NOMO-1 treated with dmso at 0.1 percent for 144 hours (cell line): ENCODE data around the gene LARGE1.

ENCODE experiments used
- DNase-seq: peaks from one replicate; lab custom pipeline; 2025; ENCODE audit not compliant: unreplicated experiment; lab: John Stamatoyannopoulos, UW

LARGE1 gene

DNA sequence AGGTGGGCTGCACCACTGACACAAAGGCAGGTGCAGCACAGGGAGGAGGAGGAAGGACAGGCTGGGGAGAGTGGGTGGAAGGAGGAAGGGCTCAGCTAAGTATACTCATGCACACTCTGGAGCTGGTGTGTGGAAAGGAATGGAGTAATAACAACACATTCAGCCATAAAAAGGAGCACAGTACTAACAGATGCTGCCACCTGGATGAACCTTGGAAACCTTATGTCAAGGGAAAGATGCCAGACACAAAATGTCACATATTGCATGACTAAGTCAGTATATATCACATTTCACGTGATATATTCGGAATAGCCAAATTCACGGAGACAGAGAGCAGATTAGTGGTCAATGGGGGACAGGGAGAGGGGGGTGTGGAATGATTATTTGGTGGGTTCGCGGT, 472.5 kb downstream of the LARGE1 start:
- DNase-seq, result no peak

DNA sequence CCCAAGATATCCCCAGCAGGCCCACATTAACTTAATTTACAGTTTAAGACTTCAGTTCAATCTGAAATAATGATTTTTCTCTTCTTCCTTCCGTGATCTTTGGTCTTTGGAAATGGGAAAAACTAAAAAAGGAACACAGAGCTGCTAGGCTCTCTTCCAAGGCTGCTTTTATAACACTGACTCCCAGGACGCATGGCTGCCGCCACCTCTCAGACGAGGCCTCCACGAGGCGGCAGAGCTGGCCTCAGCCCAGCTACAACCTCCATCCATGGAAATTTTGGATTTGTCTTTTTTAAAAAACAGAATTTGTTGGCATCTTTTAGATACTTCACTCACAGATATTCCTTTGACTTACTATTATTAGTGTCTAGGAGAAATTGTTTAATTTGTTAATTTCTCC, 476.6 kb downstream of the LARGE1 start:
- no peak for DNase-seq

DNA sequence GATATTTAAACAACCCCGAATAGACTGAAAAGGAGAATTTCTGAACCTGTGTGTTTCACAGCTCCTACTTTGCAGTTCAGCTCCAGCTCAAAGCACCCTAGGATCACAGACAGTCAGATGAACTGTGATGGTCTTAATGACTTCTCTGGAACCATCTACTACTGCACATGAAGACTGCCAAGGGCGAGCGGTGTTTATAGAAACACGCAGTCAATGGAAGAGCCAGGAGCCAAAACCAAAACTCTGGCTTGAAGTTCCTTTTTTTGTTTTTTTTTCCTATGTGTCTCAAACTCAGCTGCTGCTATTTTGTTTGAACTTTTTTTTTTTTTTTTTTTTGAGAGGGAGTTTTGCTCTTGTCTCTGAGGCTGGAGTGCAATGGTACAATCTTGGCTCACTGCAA, 479.5 kb downstream of the LARGE1 start:
- DNase-seq, result no peak

DNA sequence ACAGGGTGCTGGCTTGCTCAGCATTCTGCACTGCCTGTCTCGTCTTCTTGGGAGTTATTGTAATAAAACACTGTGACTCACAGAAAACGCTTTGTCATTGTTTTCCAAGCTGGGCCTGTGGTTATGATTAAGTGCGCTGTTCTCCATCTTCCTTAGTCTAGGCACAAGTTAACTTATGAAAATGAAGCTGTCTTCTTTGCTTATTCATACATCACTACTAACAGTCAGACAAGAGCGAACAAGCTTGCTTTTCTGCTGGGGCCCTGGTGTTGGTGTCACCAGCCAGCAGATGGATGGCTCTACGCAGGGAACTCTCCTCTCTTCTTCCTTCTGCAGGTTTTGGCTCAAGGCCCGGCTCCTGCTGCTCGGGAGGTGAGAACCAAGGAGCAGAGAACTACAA, 482.0 kb downstream of the LARGE1 start:
- peak; percentile 27 for DNase-seq

DNA sequence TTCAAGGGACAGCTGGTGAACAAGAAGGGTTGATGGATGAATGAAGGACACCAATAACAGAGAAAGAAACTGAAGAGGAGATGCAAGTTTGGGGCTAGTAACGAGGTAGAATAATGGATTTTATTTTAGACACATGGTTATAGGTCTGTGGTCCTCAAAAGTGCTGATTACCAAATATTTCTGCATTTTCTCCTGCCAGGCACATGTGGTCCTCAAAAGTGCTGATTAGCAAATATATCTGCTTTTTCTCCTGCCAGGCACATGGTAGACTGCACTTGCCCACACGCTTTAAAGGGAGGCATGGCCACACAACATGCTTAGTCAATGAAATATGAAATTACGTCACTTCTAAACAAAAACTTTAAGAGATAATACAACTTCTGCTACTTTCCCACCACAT, 489.0 kb downstream of the LARGE1 start:
- DNase-seq, result no peak

DNA sequence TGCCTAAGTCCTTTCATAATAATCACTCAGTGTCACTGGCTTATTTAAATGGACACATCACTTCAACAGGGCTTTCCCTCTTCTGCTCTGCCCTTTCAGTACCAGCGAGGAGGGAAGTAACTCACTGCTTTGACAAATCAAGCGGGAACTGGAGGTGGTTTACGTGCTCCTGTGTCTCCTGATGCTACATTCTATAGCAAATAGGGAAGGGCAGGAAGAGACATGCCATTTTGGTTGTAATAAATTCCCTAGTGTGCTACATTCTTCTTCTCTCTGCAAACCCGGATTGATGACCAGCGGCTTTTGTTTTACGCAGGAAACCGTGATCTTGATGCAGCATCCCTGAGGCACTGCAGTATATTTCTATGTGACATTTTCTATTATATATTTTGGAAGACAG, 491.0 kb downstream of the LARGE1 start:
- peak; percentile 63 for DNase-seq

DNA sequence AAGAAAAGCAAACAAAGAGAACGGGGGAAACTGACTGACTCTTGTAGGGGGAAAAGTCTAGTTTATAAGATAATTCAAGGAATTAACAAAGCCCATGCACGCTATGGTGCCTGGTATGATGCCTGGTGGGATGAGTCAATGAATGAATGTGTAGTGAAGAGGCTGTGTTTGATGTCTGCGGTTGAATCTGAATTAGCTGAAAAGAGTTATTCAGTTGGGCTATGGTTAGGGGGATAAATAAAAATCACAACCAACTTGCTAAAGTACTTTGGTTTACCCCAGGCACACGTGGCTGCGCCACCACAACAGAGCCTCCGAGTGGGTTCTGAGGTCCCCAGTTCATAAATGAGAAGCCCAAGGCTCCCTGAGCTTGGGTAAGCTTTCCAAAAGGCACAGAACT, 492.8 kb downstream of the LARGE1 start:
- no peak for DNase-seq

DNA sequence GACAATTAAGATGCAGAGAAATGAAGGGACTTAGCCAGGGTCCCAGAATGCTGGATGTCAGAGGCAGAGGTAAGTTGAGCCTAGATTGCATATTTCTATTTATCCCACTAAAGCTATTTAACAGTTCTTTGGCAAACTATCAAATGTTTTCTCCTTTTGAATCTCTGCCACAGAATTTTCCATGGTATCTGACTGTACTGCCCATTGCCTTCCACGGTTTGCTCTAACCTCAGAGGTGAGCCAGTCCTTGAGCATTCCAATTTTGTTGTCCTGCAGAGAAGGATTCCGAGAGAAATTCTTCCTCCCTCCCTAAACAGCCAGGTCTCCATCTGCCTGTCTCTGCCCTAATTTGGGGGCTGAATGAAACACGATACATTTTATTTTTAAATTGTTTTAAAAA, 493.8 kb downstream of the LARGE1 start:
- no peak for DNase-seq

DNA sequence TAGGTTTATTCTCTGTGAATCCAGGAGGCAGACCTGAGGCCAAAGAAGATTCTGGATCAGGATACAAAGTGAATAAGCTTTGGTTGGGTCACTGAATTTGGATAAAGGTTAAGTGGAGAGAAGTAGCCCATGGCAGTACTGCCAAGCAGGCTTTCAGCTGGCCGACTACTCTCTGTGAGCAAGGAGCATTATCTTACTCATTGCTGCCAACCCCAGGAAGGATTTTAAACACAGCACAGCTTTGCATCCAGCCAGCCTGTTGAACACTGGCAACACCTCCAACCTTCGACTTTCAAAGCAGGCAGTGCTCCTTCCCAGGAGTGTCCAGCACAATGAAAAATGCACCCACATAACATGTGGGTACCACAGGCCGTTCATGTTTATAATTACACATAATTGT, 498.4 kb downstream of the LARGE1 start:
- DNase-seq, result no peak

DNA sequence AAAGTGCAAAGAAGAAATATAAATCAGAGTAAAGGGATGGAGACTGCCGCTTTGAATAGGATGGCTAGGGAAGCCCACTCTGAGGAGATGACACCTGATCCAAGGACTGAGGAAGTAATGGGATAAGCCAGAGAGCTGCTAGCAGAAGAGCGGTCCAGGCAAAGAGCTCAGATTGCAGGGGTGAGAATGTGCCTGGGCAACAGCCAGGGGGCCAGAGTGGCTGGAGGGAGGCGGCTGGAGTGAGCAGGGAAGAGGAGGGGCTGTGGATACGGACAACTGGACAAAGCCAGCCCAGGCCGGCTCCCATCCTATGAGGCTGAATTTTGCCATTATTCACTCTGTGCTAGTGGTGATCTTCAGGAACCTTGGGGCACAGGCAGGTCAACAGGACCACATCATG, 501.8 kb downstream of the LARGE1 start:
- no peak for DNase-seq

DNA sequence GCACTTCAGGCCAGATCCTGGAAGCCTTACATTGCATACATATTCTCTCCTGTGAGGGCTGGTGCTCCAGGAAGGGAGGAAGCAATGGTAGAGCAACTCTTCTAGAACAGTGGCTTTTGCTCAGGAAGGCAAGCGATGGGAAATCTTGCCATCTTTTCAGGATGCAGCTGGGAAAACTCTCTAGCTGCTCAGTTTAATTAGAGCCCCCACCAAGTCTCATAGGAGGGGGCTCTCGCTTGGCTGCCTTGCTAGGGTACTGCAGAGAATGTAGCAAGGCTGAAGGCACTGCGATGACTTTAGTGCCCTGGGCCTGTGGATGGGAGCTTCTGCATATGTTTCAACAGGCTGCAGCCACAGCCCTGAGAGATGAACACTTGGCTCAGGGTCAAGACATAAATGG, 504.9 kb downstream of the LARGE1 start:
- no peak for DNase-seq

DNA sequence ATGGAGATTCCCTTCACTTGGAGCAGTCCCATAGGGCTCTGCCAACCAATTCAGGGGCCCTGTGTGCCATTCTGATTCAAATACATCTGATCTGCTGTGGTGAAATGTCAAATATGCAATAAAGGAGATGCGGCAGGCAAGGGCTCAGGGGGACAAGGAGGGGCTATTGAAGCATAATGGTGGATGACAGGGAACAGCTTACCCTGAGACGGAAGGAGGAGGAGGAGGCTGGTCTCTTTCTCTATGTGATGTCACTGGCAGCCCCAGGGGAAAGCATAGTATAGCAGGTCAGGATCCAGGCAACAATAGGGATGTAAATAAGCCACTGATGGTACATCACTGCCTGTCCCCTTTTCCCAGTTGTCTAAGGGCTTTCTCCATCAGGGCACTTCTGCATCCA, 511.2 kb downstream of the LARGE1 start:
- no peak for DNase-seq

DNA sequence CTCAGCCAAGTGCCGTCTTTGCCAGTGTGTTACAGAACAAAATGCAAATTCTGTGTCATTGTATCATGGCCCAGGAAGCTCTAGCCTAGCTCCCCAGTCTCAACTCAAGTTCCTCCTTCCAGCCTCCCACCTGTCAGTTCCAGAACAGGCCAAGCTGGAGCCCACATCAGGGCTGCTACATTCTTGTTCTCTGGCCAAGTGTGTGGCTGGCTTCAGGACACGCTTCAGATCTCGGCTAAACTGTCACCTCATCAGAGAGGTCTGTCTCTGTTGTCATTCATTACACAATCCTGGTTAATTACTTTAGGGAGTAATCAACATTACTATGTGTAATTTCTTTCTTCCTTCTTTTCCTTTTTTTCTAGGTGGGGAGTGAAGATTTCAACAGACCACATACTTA, 515.1 kb downstream of the LARGE1 start:
- DNase-seq, result peak; percentile 47

DNA sequence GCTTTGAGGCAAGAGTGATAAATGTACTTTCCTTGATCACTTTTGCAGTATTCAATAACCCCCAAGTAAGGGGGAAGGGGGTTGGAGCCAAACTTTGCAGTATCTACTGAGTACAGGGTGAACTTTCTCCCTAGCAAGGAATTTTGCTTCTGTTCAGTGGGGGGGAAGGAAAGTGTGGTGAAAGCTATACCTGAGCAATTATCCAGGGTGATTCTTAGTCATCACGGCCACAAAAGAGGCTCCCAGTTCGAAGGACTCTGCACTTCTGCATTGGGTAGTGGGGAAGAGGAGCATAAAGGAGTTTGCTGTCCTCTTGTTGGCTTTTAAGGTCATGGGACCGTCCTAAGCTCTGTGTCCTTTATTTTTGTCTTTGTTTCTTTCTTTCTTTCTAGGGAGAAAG, 515.6 kb downstream of the LARGE1 start:
- DNase-seq, result no peak

DNA sequence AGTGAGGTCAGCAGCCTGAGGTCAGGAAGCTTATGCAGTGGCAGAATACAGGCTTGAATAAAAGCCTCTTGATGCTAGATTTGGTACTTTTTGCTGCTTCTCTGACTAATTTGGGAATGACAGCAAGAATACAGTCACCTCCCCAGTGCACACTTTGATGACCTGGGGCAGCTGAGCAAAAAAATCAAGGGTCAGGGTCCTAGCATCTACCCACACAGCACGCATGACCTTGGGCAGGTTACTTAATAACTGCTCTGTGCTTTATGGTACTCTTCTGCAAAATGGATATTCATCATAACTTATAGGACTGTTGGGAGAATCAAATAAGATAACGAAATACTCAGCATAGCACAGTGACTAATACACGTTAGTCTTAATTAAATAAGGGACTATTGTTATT, 518.0 kb downstream of the LARGE1 start:
- DNase-seq, result no peak

DNA sequence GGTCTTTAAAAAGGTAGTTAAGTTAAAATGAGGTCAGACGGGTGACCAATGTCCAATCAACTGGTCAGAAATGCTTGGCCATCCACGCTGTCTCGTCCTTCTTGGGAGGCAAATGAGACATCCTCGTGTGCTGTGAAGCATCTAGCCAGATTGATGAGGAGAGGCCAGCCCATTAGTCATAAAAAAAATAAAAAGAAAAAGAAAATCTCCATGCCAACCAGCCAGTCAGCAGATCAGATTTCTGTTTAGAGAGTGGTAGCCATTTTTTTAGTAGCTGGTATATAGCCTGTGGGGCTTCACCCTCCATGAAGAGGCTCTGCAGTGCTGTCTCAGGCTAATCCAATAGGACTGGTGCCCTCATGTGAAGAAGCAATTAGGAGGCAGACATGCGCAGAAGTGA, 519.0 kb downstream of the LARGE1 start:
- DNase-seq, result no peak

DNA sequence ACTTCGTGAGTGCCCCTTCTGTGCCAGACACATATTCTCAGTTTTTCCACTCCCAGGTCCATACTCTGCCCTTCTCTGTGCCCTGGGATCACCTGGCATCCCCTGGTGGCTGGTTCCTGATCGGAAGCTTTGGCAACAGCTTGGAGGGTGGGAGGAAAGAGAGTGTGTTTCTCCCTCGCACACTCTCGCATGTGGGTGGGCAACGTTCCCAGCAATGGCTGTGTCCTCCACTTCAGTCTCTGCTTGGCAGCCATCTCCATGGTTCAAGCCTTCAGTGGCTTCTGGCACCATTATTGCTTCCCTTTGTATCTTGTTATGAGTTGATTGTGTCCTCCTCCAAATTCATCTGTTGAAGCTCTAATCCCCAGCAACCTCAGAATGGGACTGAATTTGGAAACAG, 519.4 kb downstream of the LARGE1 start:
- DNase-seq, result no peak

DNA sequence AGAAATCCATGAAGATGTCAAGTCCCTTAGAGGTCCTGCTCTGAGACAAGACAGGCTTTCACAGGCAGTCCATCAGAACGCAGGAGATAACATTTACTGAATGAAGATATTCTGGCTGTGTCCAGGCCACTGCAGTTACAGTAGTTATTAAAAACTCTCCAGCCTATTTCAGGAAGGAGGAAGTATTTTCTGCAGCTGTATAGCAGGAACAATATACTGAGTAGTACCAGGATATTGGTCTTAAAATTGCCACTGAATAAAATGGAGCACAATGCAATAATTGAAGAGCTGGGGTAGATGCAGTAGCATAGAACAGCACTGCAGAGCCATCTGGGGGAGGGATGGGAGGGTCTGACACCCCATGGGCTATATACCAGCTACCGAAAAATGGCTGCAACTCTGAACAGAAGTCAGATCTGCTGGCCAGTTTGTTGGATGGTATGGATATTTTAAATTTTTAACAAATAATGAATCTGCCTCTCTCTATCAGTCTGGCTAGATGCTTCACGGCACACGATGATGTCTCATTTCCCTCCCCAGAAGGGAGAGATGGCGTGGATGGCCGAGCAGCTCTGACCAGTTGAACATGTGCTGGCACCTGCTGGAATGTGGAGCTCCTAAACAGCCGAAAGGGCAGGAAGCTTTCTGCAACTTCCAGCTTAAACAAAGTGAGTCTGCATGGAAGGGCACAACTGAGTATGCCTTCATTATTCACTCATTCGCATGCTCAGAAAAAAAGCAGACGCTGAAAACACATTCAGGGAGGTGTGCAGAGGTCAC, 520.0 kb downstream of the LARGE1 start:
- no peak for DNase-seq

DNA sequence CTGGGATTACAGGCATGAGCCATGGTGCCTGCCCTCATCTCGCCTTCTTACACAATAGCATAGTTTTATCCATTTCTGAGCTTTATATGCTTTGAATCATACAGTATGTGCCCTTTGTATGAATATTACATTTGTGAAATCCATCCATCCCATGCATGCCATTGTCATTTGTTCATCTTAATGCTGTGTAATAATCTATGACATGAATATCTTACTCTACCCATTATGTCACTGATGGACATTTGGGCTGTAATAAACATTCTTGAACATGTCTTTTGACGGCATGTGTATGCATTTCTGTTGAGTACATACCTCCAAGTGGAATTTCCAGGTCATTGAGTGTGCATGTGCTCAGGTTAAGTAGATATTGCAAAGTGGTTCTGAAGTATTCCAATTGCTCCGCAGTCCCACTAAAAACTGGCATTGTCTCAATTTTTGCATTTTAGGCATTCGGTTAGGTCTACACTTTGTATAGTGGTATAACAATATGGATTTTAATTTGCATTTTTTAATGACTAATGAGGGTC, 522.8 kb downstream of the LARGE1 start:
- DNase-seq, result no peak

DNA sequence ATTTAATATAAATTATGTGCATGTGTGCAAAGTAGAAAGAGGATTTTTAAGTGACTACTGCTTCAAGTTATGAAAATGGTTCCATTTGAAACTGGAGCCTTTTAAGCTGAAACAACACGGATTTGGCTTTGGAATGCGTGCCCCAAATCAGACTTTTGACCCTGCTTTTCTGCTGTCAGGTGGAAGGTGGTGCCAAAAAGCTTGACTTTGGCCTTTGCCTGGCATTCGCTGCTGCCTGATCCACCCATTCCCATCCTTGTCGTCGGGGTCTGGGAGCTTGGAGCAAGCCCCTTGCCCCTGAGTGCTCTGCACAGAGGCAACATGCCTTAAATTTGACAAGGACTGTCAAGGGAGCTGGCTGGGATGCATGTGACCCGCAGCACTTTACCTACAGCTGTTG, 526.8 kb downstream of the LARGE1 start:
- DNase-seq, result no peak

DNA sequence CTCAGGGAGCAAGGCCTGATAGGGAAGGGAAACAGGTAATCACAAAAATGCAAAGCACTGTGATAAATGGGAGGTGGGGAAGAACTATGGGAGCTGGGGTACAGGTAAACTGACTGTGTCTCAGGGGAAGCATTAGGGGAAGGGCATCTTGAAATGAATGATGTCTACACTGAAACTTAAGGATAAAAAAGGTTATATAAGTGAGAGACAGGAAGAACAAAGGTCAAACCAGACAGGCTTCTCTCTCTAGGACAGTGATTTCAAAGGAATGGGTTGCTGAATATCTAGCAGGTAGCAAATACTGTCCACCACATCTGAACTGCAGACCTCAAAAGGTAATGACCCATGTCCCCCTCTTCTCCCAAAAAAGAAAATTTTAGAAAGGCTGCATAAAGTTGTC, 529.0 kb downstream of the LARGE1 start:
- DNase-seq, result no peak

DNA sequence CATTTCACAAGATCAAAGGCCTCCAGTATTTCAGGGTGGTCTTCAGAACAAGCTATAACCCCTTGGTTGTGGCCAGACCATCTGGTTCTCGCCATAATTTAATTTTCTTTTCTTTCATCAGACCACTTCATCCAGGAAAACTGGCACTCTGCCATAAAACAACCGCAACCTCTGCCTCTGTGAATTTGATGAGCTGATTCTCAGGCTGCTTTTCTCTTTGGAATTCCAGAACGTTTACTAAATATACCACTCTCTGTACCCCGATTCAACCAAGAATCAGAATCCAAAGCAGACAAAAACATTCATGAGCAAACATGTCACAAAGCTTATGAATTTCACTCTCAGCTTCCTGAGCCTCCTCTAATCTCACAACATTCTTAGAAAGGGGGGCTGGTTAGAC, 530.3 kb downstream of the LARGE1 start:
- DNase-seq, result no peak

DNA sequence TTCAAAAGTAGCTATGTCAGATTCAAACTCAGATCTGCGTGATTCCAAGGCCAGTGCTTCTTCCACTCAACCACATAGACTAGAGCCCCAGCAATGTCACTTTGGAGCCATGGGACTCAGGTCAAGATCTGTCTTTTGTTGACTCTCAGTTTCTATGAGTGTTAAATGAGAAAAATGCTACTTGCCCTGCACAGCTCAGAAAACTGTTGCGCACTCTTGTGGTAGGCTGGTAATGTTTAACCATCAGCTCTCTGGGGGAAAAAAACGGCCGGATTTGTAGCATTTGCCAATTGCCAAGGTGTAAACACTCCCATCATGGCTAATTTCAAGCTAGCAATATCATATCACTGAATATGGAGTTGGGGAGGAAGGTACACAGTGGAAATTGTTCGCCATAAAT, 534.0 kb downstream of the LARGE1 start:
- DNase-seq, result no peak
